OCI-LY1 (cell line): ENCODE data around the gene EFS.

Experiments used
- H2AFZ ChIP-seq: fragments of 200-600 bp; sonication (generic), shearing (Covaris generic); 2 replicates; pipeline ENCODE4 v1.6.0; 2014; ENCODE audit warnings: antibody characterized with exemption, mild to moderate bottlenecking, low read length
- H3F3A ChIP-seq: fragments of 200-600 bp; sonication (generic), shearing (Covaris generic); 2 replicates; pipeline ENCODE4 v1.6.0; 2014; ENCODE audit warnings: mild to moderate bottlenecking, antibody characterized with exemption, low read length, moderate library complexity; ENCODE audit not compliant: insufficient read depth
- H3K27ac ChIP-seq: fragments of 200-600 bp; sonication (generic); 2 replicates; pipeline ENCODE4 v1.5.1; 2014; ENCODE audit warnings: low read length, mixed run types, mild to moderate bottlenecking, low read depth; ENCODE audit not compliant: poor library complexity, severe bottlenecking
- H3K27me3 ChIP-seq: fragments of 200-600 bp; sonication (generic); 2 replicates; pipeline ENCODE4 v1.6.0; 2014; ENCODE audit warnings: antibody characterized with exemption, mild to moderate bottlenecking, low read length, moderate library complexity; ENCODE audit not compliant: insufficient read depth
- H3K36me3 ChIP-seq: fragments of 200-600 bp; sonication (generic); 2 replicates; pipeline ENCODE4 v1.6.1; 2014; ENCODE audit warnings: mild to moderate bottlenecking, antibody characterized with exemption, low read length, moderate library complexity, mixed read lengths; ENCODE audit not compliant: insufficient read depth
- H3K4me1 ChIP-seq: fragments of 200-600 bp; sonication (generic); 2 replicates; pipeline ENCODE4 v1.5.1; 2014; ENCODE audit warnings: mild to moderate bottlenecking, low read length, moderate library complexity; ENCODE audit not compliant: insufficient read depth, severe bottlenecking
- H3K4me2 ChIP-seq: fragments of 200-600 bp; sonication (generic), shearing (Covaris generic); 2 replicates; pipeline ENCODE4 v1.6.1; 2014; ENCODE audit warnings: low read length
- H3K4me3 ChIP-seq: fragments of 200-600 bp; sonication (generic); 2 replicates; pipeline ENCODE4 v1.5.1; 2014; ENCODE audit warnings: low read length, low read depth, mild to moderate bottlenecking, mixed read lengths; ENCODE audit not compliant: poor library complexity, severe bottlenecking
- H3K79me2 ChIP-seq: fragments of 200-600 bp; shearing (Covaris generic); 2 replicates; pipeline ENCODE4 v1.6.1; 2016; ENCODE audit warnings: mixed run types, low read length, mixed read lengths; ENCODE audit not compliant: insufficient read depth
- H3K9ac ChIP-seq: fragments of 200-600 bp; sonication (generic), shearing (Covaris generic); 2 replicates; pipeline ENCODE4 v1.6.1; 2014; ENCODE audit warnings: mild to moderate bottlenecking, low read length, mixed read lengths
- H3K9me2 ChIP-seq: fragments of 200-600 bp; sonication (generic), shearing (Covaris generic); 2 replicates; pipeline ENCODE4 v1.6.1; 2014; ENCODE audit warnings: low read depth, mild to moderate bottlenecking, low read length, mixed read lengths
- H3K9me3 ChIP-seq: fragments of 200-600 bp; shearing (Covaris generic); 2 replicates; pipeline ENCODE4 v1.6.1; 2014; ENCODE audit warnings: low read length, mixed read lengths
- H4K20me1 ChIP-seq: fragments of 200-600 bp; sonication (generic), shearing (Covaris generic); 2 replicates; pipeline ENCODE4 v1.6.0; 2016; ENCODE audit warnings: mild to moderate bottlenecking, low read length; ENCODE audit not compliant: insufficient read depth
- EZH2 ChIP-seq: fragments of 200-600 bp; sonication (generic), shearing (Covaris generic); IDR thresholded peaks from 2 replicates; pipeline ENCODE4 v1.8.0; 2017; ENCODE audit warnings: borderline replicate concordance, mixed run types, mild to moderate bottlenecking, antibody characterized with exemption, low read length, moderate library complexity, mixed read lengths
- TF ChIP-seq, protein P1 (sequence below): fragments of 200-600 bp; sonication (generic), shearing (Covaris generic); IDR thresholded peaks from 2 replicates; pipeline ENCODE4 v1.5.1; 2017; ENCODE audit warnings: mild to moderate bottlenecking, antibody characterized with exemption, low read length, moderate library complexity, mixed read lengths

EFS gene

DNA sequence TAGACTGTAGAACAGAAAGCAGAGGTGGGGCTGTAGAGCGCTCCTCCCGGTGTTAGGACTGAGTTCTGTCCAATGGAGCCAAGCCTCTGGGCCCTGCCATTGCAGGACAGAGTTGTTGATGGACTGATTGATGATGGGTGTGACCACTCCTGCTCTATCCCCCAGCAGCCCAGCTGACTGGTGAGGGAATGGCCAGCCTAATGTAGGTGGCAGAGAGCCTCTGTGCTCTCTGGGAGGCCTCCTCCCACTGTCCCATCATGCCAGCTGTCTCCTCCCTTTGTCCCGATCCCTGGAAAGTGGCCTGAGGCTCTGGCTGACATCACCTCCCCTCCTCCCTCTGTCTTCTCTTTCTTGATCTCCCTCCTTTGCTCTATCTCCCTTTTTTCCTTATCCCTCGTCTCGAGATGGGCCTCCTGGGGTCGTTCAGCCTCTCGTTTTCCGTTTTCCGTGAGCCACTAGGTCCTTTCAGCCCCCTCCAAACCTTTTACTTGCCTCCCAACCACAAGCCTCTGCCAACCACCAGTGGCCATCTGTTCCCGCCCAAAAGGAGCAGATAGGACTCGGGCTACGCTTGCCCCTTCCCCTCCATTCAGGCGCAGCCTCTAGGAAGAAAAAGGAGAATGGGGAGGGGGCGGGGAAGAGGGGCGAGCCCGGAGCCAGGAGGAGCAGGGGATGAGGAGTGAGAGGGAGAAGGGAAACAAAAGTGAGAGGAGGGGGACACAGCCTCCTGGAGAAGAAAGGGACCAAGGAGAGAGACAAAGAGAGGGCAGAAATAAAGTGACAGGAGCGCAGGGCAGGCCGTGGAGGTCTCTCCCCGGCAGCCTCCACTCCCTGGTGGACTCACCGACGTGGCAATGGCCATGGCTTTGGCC lies 572 bp downstream of the EFS start:
- no peaks in the 10 kb centered on the region for H3K9me3 ChIP-seq
- H2AFZ ChIP-seq: no peak overlapping the region
- no peak overlapping the region for H3K27ac ChIP-seq
- no peaks in the 10 kb centered on the region for H4K20me1 ChIP-seq
- no peaks in the 10 kb centered on the region for H3K36me3 ChIP-seq
- H3K9me2 ChIP-seq: no peaks in the 10 kb centered on the region
- H3K4me2 ChIP-seq: no peak overlapping the region
- no peak overlapping the region for H3K4me3 ChIP-seq
- H3K79me2 ChIP-seq: no peaks in the 10 kb centered on the region
- H3K9ac ChIP-seq: no peak overlapping the region
- peaks cover 5% of the 10 kb centered on the region; the same call in 1 of the 2 replicates for H3K27me3 ChIP-seq
- no peaks in the 10 kb centered on the region for H3F3A ChIP-seq
- no peaks in the 10 kb centered on the region for H3K4me1 ChIP-seq
- no peak for TF ChIP-seq EZH2
- TF ChIP-seq, protein P1, sequence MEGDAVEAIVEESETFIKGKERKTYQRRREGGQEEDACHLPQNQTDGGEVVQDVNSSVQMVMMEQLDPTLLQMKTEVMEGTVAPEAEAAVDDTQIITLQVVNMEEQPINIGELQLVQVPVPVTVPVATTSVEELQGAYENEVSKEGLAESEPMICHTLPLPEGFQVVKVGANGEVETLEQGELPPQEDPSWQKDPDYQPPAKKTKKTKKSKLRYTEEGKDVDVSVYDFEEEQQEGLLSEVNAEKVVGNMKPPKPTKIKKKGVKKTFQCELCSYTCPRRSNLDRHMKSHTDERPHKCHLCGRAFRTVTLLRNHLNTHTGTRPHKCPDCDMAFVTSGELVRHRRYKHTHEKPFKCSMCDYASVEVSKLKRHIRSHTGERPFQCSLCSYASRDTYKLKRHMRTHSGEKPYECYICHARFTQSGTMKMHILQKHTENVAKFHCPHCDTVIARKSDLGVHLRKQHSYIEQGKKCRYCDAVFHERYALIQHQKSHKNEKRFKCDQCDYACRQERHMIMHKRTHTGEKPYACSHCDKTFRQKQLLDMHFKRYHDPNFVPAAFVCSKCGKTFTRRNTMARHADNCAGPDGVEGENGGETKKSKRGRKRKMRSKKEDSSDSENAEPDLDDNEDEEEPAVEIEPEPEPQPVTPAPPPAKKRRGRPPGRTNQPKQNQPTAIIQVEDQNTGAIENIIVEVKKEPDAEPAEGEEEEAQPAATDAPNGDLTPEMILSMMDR: no peak

DNA sequence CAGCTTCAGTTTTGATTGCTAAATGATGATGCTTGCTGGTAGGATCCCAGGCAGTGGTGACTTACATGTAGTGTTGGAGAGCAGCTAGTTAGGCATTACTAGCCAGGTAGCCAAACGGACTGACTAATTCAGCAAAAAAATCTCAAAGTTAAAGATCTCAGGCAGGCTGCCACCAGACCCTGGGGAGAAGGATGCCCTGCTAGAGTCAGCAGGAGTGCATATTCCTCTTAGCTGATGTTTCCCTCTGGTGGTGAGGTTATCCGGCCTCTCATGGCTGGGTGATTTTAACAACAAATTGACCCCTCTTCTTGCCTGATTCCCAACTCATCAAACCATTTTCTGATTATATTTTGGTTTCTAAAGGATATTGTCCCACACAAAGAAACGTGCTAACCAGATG lies 2.8 kb downstream of the EFS start:
- Histone ChIP-seq H3K9me2 (no peaks in the 10 kb centered on the region), H3K4me2 (no peak overlapping the region), H3F3A (no peaks in the 10 kb centered on the region), H3K4me3 (no peak overlapping the region), H2AFZ (no peak overlapping the region), H3K9me3 (no peaks in the 10 kb centered on the region), H3K27me3 (peaks cover 5% of the 10 kb centered on the region; the same call in 1 of the 2 replicates), H4K20me1 (no peaks in the 10 kb centered on the region), H3K79me2 (no peaks in the 10 kb centered on the region), H3K4me1 (no peaks in the 10 kb centered on the region), H3K36me3 (no peaks in the 10 kb centered on the region), H3K27ac (no peak overlapping the region), H3K9ac (no peak overlapping the region)
- TF ChIP-seq EZH2: no peak
- TF ChIP-seq, protein P1: no peak

DNA sequence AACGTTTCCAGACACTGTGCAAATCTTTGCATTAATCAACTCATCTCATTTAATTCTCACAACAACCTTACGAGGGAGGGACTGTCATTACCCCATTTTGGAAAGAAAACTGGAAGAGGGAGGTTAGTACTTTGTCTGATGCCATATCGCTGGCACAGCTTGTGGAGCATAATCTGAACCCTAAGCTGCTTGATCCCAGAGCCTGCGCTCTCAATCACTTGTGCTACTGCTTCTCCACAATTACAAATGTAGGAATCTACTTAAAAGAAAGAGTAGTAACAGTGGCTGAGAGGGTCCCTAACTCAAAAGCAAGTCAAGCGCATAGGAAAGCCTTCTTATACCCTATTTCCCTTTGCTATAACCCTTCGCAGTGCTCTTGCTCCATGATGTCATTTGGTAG lies 3.2 kb downstream of the EFS start:
- H3K27ac ChIP-seq: no peak overlapping the region
- no peaks in the 10 kb centered on the region for H3K9me3 ChIP-seq
- no peaks in the 10 kb centered on the region for H3K4me1 ChIP-seq
- no peaks in the 10 kb centered on the region for H3K36me3 ChIP-seq
- no peaks in the 10 kb centered on the region for H3K79me2 ChIP-seq
- H3K4me2 ChIP-seq: no peak overlapping the region
- H3K9ac ChIP-seq: no peak overlapping the region
- peaks cover 5% of the 10 kb centered on the region; the same call in 1 of the 2 replicates for H3K27me3 ChIP-seq
- H3K4me3 ChIP-seq: no peak overlapping the region
- TF ChIP-seq, protein P1: no peak
- no peak for TF ChIP-seq EZH2
- H3F3A ChIP-seq: no peaks in the 10 kb centered on the region
- H2AFZ ChIP-seq: no peak overlapping the region
- H4K20me1 ChIP-seq: no peaks in the 10 kb centered on the region
- H3K9me2 ChIP-seq: no peaks in the 10 kb centered on the region
